ENCODE results near the gene MADCAM1.

DNA sequence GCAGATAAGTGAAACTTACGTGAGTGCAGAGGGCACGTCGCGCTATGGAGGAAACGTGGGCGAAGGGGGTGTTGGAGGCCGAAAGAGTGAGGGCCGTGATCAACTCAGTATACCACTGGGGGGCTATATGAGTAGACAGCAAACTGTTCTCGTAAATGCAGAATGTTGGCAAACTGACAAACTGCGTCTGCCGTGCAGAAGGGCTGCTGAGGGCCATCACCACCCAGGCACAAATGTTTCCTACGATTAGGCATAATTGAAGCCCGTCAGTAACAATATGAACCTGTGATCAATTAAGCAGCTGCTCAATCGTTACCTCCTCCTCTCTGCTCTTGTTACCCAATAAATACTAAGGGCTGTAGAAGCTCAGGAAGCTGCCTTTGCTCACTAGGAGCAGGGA, 17.3 kb upstream of the MADCAM1 start:
- TF ChIP-seq, protein P1, sequence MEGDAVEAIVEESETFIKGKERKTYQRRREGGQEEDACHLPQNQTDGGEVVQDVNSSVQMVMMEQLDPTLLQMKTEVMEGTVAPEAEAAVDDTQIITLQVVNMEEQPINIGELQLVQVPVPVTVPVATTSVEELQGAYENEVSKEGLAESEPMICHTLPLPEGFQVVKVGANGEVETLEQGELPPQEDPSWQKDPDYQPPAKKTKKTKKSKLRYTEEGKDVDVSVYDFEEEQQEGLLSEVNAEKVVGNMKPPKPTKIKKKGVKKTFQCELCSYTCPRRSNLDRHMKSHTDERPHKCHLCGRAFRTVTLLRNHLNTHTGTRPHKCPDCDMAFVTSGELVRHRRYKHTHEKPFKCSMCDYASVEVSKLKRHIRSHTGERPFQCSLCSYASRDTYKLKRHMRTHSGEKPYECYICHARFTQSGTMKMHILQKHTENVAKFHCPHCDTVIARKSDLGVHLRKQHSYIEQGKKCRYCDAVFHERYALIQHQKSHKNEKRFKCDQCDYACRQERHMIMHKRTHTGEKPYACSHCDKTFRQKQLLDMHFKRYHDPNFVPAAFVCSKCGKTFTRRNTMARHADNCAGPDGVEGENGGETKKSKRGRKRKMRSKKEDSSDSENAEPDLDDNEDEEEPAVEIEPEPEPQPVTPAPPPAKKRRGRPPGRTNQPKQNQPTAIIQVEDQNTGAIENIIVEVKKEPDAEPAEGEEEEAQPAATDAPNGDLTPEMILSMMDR (IDR thresholded peaks at IDR 0.05): no peak
- TF ChIP-seq POLR2A (IDR thresholded peaks at IDR 0.05): no peak

Data from ovary (tissue), 3 donors.